CD4-positive, alpha-beta T cell (primary cell): ENCODE data around the gene PID1. TPM values are rescaled to one million over a fixed set of nuclear protein-coding genes. Genes with fewer than 3 reads are reported as not detected.

Experiments used
- ATAC-seq: fragments of 200-7000 bp; cut with Tn5 transposase; one replicate; pipeline ENCODE4 v1.10.0; 2022; ENCODE audit warnings: mild to moderate bottlenecking; ENCODE audit not compliant: poor library complexity
- CTCF ChIA-PET: fragments of 350-600 bp; sonication (Branson Sonifier 250); formaldehyde crosslinking; loops from one replicate; lab custom pipeline; 2021; ENCODE audit warnings: antibody characterized with exemption, inconsistent platforms; lab: Charles Lee
- POLR2A ChIA-PET: fragments of 350-600 bp; sonication (Branson Sonifier 250); formaldehyde crosslinking; loops from one replicate; lab custom pipeline; 2021; ENCODE audit warnings: antibody characterized with exemption, inconsistent platforms; lab: Charles Lee
- DNase-seq, 14 experiments: peaks; one replicate each; pipeline ENCODE4 v3.0.0-alpha.2; 2013 to 2020; ENCODE audit warnings: mixed read lengths in 2 of 14
- H3K27ac ChIP-seq, 2 donors: one replicate each; pipeline versions ENCODE4 v1.5.1 to v1.7.0; 2013; ENCODE audit warnings: low read length in 2 of 2, low read depth in 1 of 2, mild to moderate bottlenecking in 1 of 2
- H3K27me3 ChIP-seq, 2 experiments: 1 replicate in 1 of 2; 2 replicates in 1 of 2; pipeline versions ENCODE4 v1.6.1 to v1.7.0; 2013; ENCODE audit warnings: low read length in 2 of 2, control low read depth in 1 of 2, mild to moderate bottlenecking in 1 of 2, moderate library complexity in 1 of 2; ENCODE audit not compliant: insufficient read depth in 2 of 2, control insufficient read depth in 1 of 2
- H3K36me3 ChIP-seq: one replicate; pipeline ENCODE4 v1.6.1; 2013; ENCODE audit warnings: low read length, control low read depth; ENCODE audit not compliant: insufficient read depth
- H3K4me1 ChIP-seq: one replicate; pipeline ENCODE4 v1.6.1; 2013; ENCODE audit warnings: low read length, control low read depth; ENCODE audit not compliant: insufficient read depth
- H3K4me3 ChIP-seq: one replicate; pipeline ENCODE4 v1.5.1; 2013; ENCODE audit warnings: mild to moderate bottlenecking, low read length, moderate library complexity
- H3K9me3 ChIP-seq, 2 experiments: 1 replicate in 1 of 2; 2 replicates in 1 of 2; pipeline versions ENCODE4 v1.6.1 to v1.7.0; 2013; ENCODE audit warnings: low read length in 2 of 2, mild to moderate bottlenecking in 2 of 2, control low read depth in 1 of 2, moderate library complexity in 1 of 2; ENCODE audit not compliant: control insufficient read depth in 1 of 2, insufficient read depth in 1 of 2
- H3K27ac Mint-ChIP-seq: one replicate; pipeline ENCODE4 v1.8.0; 2020; ENCODE audit warnings: mixed read lengths
- H3K27me3 Mint-ChIP-seq: one replicate; pipeline ENCODE4 v1.8.0; 2021; ENCODE audit warnings: mixed read lengths
- H3K36me3 Mint-ChIP-seq: one replicate; pipeline ENCODE4 v1.8.0; 2021; ENCODE audit warnings: low read depth, mixed read lengths
- H3K4me1 Mint-ChIP-seq: one replicate; pipeline ENCODE4 v1.8.0; 2021; ENCODE audit warnings: low read depth, mixed read lengths
- H3K4me3 Mint-ChIP-seq: one replicate; pipeline ENCODE4 v1.8.0; 2020; ENCODE audit warnings: mild to moderate bottlenecking, mixed read lengths
- H3K9me3 Mint-ChIP-seq: one replicate; pipeline ENCODE4 v1.8.0; 2020; ENCODE audit warnings: mixed read lengths
- CTCF ChIP-seq: fragments of 200-600 bp; IDR thresholded peaks from one replicate; pipeline ENCODE4 v1.8.0; 2022; ENCODE audit warnings: antibody characterized with exemption, mild to moderate bottlenecking
- intact Hi-C, 2 experiments: fragments of 100-400 bp; cut with DNase I in 1 of 2; cut with micrococcal nuclease in 1 of 2; formaldehyde crosslinking; loops; one replicate each; pipeline versions ENCODE4 v1.15.1 to v1.9.0; 2023 to 2025; cut with DNase I, micrococcal nuclease
- total RNA-seq, 174 experiments: library from RNA in 2 of 174; stranded (reverse) in 2 of 174; gene quantifications; one replicate each; pipeline ENCODE4 v1.2.3 and lab custom pipeline; 2021 to 2026

PID1 gene
- total RNA-seq, 2 experiments from 2014 or later = 0.38 to 0.53 TPM

- H3K4me3 ChIP-seq = no peak overlapping the region
Observed at GRCh38 chr2:229239021-229239420, 32.1 kb downstream of the PID1 start.

GRCh38 chr2:229237270-229237669 is 33.8 kb downstream of the PID1 start:
- no peaks in the 10 kb centered on the region for H3K27me3 Mint-ChIP-seq
- H3K36me3 Mint-ChIP-seq = no peaks in the 10 kb centered on the region
- H3K9me3 Mint-ChIP-seq = peaks cover 9% of the 10 kb centered on the region

More at GRCh38 chr2:229239021-229239420, 32.1 kb downstream of the PID1 start:
- Mint-ChIP-seq H3K4me1 (no peaks in the 10 kb centered on the region), H3K36me3 (no peaks in the 10 kb centered on the region), H3K27me3 (no peaks in the 10 kb centered on the region), H3K9me3 (peaks cover 16% of the 10 kb centered on the region), H3K27ac (no peak overlapping the region), H3K4me3 (no peak overlapping the region)
- TF ChIP-seq CTCF = no peak
- no peak for DNase-seq
- Histone ChIP-seq H3K36me3 (no peaks in the 10 kb centered on the region), H3K9me3 (peaks cover 0 to 12% of the 10 kb centered on the region in 2 experiments), H3K27me3 (no peaks in the 10 kb centered on the region), H3K27ac (no peak overlapping the region), H3K4me1 (no peaks in the 10 kb centered on the region)
- ChIA-PET CTCF (no interaction called here), POLR2A (no interaction called here)
- intact Hi-C loops = no loop called here
- ATAC-seq = no peak

GRCh38 chr2:229235131-229235914 is 35.8 kb downstream of the PID1 start:
- CTCF ChIA-PET = no interaction called here
- H3K4me3 Mint-ChIP-seq = no peak overlapping the region
- no peak for ATAC-seq
- Histone ChIP-seq H3K4me1 (no peaks in the 10 kb centered on the region), H3K4me3 (no peak overlapping the region), H3K9me3 (no peaks in the 10 kb centered on the region), H3K27me3 (no peaks in the 10 kb centered on the region), H3K36me3 (no peaks in the 10 kb centered on the region), H3K27ac (no peak overlapping the region)
- intact Hi-C loops = no loop called here
- H3K4me1 Mint-ChIP-seq = no peaks in the 10 kb centered on the region
- no peak for DNase-seq
- peaks cover 5% of the 10 kb centered on the region for H3K9me3 Mint-ChIP-seq
- no peaks in the 10 kb centered on the region for H3K27me3 Mint-ChIP-seq
- H3K36me3 Mint-ChIP-seq = no peaks in the 10 kb centered on the region
- POLR2A ChIA-PET = no interaction called here
- no peak for TF ChIP-seq CTCF
- H3K27ac Mint-ChIP-seq = no peak overlapping the region

More at GRCh38 chr2:229237270-229237669, 33.8 kb downstream of the PID1 start:
- DNase-seq (no peak), ATAC-seq (no peak)
- Histone ChIP-seq H3K36me3 (no peaks in the 10 kb centered on the region), H3K4me1 (no peaks in the 10 kb centered on the region), H3K27ac (no peak overlapping the region), H3K9me3 (peaks cover 0 to 12% of the 10 kb centered on the region in 2 experiments), H3K4me3 (no peak overlapping the region), H3K27me3 (no peaks in the 10 kb centered on the region)
- H3K4me3 Mint-ChIP-seq = no peak overlapping the region
- intact Hi-C loops = no loop called here
- no peaks in the 10 kb centered on the region for H3K4me1 Mint-ChIP-seq
- H3K27ac Mint-ChIP-seq = no peak overlapping the region
- CTCF ChIA-PET = no interaction called here
- TF ChIP-seq CTCF = no peak
- POLR2A ChIA-PET = no interaction called here
